Heart left ventricle (tissue), 16 donors: ENCODE results near the gene SLC6A17. TPM values are rescaled to one million over a fixed set of nuclear protein-coding genes. Genes with fewer than 3 reads are reported as not detected.

Source experiments
- ATAC-seq, 4 donors: fragments of 200-7000 bp; cut with Tn5 transposase; one replicate each; pipeline ENCODE4 v1.9.1; 2020 to 2022; ENCODE audit warnings: moderate library complexity in 4 of 4, mild to moderate bottlenecking in 3 of 4, moderate number of reproducible peaks in 1 of 4
- DNase-seq, 5 donors: peaks; one replicate each; pipeline ENCODE4 v3.0.0-alpha.2; 2020
- H3K27ac ChIP-seq, 12 donors: fragments of 200-600 bp; sonication (generic) in 4 of 12; one replicate each; pipeline versions ENCODE4 v1.5.0 to v1.8.0; 2016 to 2022; ENCODE audit warnings: mild to moderate bottlenecking in 2 of 12
- H3K27me3 ChIP-seq, 9 donors: fragments of 200-600 bp; sonication (generic) in 2 of 9; one replicate each; pipeline versions ENCODE4 v1.5.1 to v1.8.0; 2016 to 2022; ENCODE audit warnings: mild to moderate bottlenecking in 3 of 9
- H3K36me3 ChIP-seq, 9 donors: fragments of 200-600 bp; sonication (generic) in 2 of 9; one replicate each; pipeline versions ENCODE4 v1.5.0 to v1.8.0; 2018 to 2022; ENCODE audit warnings: mild to moderate bottlenecking in 2 of 9
- H3K4me1 ChIP-seq, 12 donors: fragments of 200-600 bp; sonication (generic) in 4 of 12; one replicate each; pipeline versions ENCODE4 v1.5.0 to v1.8.0; 2016 to 2022; ENCODE audit warnings: mild to moderate bottlenecking in 3 of 12
- H3K4me3 ChIP-seq, 12 donors: fragments of 200-600 bp; sonication (generic) in 4 of 12; one replicate each; pipeline versions ENCODE4 v1.5.0 to v1.8.0; 2017 to 2022; ENCODE audit warnings: mild to moderate bottlenecking in 9 of 12, moderate library complexity in 4 of 12
- H3K9me3 ChIP-seq, 12 donors: fragments of 200-600 bp; sonication (generic) in 4 of 12; one replicate each; pipeline versions ENCODE4 v1.5.0 to v1.8.0; 2016 to 2022; ENCODE audit warnings: mild to moderate bottlenecking in 1 of 12
- POLR2A ChIP-seq, 2 donors: fragments of 450-650 bp; IDR thresholded peaks; one replicate each; pipeline ENCODE4 v1.6.1; 2017; ENCODE audit warnings: antibody characterized with exemption in 2 of 2, mild to moderate bottlenecking in 2 of 2, moderate library complexity in 2 of 2
- WGBS, 4 donors: extraction: QIAGEN DNeasy Blood & Tissue Kit in 2 of 4; methylation state at CpG; one replicate each; pipeline versions ENCODE4 v1.1.5 to v1.1.7; 2013 to 2018; 5-methylcytosine and 5-hydroxymethylcytosine counted together
- intact Hi-C, 10 donors: fragments of 100-400 bp; cut with DNase I; formaldehyde crosslinking; loops; one replicate each; pipeline versions ENCODE4 v1.11.1 to v1.14.2; 2022
- polyA plus RNA-seq, 2 donors: library from polyadenylated mRNA; stranded (reverse); fragments of 200-250 nt; gene quantifications; one replicate each; pipeline ENCODE4 v1.2.3, GENCODE V29; 2013
- total RNA-seq, 9 donors: library from RNA; depleted of rRNA in 2 of 9; stranded (reverse); fragments of >200 nt in 2 of 9; fragmentation: NEBNext Ultra II Directional in 3 of 9; extraction: Animal tissue kit (Norgen Biotek cat#: 25700) in 3 of 9; gene quantifications; one replicate each; pipeline versions ENCODE4 v1.1.0 to v1.2.4, GENCODE V29; 2016 to 2023
- TF ChIP-seq, protein P1 (sequence below), 12 donors: fragments of 200-600 bp; sonication (generic) in 4 of 12; IDR thresholded peaks; one replicate each; pipeline versions ENCODE4 v1.5.0 to v1.8.0; 2018 to 2022; ENCODE audit warnings: antibody characterized with exemption in 12 of 12, mild to moderate bottlenecking in 5 of 12
- donor health status: ischemic (EF 13 %, LVEDD 7.1; RV severe dilation, severe dysfunction).
- donor health status: healthy with polysubstance abuse.
- donor health status: DM: no; HTN: yes; CAD: no.
- donor health status: DM: no; HTN: no; CAD: no.
- donor health status: ischemic (EF 25% LVEDD 6.9; RV normal size, moderate dysfunction).
- donor health status: ischemic (EF 25% LVEDD 5.7; RV mildly dilated, moderate dysfunction).
- donor health status: healthy.
- donor health status: DM: yes; HTN: yes; CAD: no.
- donor health status: ischemic (EF 35%, LVEDD 5.7; RV mildly dilated, moderate dysfunction).
- donor health status: nonischemic (EF 11% LVEDD 7.7; RV severe dilation, severe dysfunction).
- donor health status: DM: yes; HTN: yes; CAD: no.
- donor health status: PGD.
- donor health status: ischemic (EF 29% LVEDD 5.4; RV normal size, mild dysfunction).
- donor health status: nonischemic (EF 23%, LVEDD 6.1; RV moderate dilation, normal function).

The SLC6A17 gene
- total and polyA plus RNA-seq, 11 donors, result 0.07 to 0.50 (median 0.24) TPM; not detected in 3

GRCh38 chr1:110218137-110218536 lies 67.8 kb downstream of the SLC6A17 start:
- peaks cover 0 to 18% (median 0%) of the 10 kb centered on the region in 9 donors for H3K36me3 ChIP-seq
- H3K27ac ChIP-seq, result no peak overlapping the region
- no peaks in the 10 kb centered on the region for H3K27me3 ChIP-seq
- ATAC-seq, result no peak
- intact Hi-C loops, result loop anchor here in 2 of 10 donors (10.0 kb wide), 1 partner anchor 47 kb away; no protein-coding TSS in a partner anchor
- WGBS, 4 donors, result 92 to 94% (median 94%) methylated on average over 5 of the region's 5 CpGs
- no peak overlapping the region for H3K4me3 ChIP-seq
- H3K4me1 ChIP-seq, result peaks cover 0 to 25% (median 7%) of the 10 kb centered on the region in 12 donors
- no peaks in the 10 kb centered on the region for H3K9me3 ChIP-seq
- no peak for TF ChIP-seq POLR2A (IDR thresholded peaks at IDR 0.05)
- TF ChIP-seq, protein P1, sequence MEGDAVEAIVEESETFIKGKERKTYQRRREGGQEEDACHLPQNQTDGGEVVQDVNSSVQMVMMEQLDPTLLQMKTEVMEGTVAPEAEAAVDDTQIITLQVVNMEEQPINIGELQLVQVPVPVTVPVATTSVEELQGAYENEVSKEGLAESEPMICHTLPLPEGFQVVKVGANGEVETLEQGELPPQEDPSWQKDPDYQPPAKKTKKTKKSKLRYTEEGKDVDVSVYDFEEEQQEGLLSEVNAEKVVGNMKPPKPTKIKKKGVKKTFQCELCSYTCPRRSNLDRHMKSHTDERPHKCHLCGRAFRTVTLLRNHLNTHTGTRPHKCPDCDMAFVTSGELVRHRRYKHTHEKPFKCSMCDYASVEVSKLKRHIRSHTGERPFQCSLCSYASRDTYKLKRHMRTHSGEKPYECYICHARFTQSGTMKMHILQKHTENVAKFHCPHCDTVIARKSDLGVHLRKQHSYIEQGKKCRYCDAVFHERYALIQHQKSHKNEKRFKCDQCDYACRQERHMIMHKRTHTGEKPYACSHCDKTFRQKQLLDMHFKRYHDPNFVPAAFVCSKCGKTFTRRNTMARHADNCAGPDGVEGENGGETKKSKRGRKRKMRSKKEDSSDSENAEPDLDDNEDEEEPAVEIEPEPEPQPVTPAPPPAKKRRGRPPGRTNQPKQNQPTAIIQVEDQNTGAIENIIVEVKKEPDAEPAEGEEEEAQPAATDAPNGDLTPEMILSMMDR (IDR thresholded peaks at IDR 0.05), result no peak
- no peak for DNase-seq

DNA sequence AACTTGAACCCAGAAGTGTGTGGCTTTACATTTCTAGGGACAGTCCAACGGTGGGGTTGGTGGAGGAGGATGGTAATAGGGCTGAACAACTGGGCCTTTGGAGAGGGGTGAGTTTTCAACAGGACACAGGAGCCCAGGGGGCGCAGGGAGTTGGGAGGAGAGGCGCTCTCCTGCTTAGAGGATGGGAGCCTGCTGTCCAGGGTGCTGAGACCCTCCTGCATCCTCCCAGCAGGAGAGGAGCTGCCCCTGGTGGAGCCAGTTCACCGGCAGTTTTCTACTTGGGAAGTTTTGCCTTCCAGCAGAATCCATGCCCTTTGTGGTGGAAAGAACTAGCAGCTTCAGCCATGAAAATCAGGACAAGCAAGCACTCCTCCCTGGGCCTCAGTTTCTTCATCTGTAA lies 68.4 kb downstream of the SLC6A17 start:
- WGBS, 4 donors, result 78 to 91% (median 80%) methylated on average over 4 of the region's 4 CpGs
- no peak overlapping the region for H3K27ac ChIP-seq
- H3K36me3 ChIP-seq, result peaks cover 0 to 24% (median 4%) of the 10 kb centered on the region in 9 donors
- TF ChIP-seq, protein P1 (IDR thresholded peaks at IDR 0.05), result no peak
- no peak for TF ChIP-seq POLR2A (IDR thresholded peaks at IDR 0.05)
- H3K4me1 ChIP-seq, result peaks cover 0 to 19% (median 4%) of the 10 kb centered on the region in 12 donors
- intact Hi-C loops, result loop anchor here in 2 of 10 donors (10.0 kb wide), 1 partner anchor 46 kb away; no protein-coding TSS in a partner anchor
- H3K27me3 ChIP-seq, result no peaks in the 10 kb centered on the region
- no peak for DNase-seq
- ATAC-seq, result no peak
- no peak overlapping the region for H3K4me3 ChIP-seq
- no peaks in the 10 kb centered on the region for H3K9me3 ChIP-seq

DNA sequence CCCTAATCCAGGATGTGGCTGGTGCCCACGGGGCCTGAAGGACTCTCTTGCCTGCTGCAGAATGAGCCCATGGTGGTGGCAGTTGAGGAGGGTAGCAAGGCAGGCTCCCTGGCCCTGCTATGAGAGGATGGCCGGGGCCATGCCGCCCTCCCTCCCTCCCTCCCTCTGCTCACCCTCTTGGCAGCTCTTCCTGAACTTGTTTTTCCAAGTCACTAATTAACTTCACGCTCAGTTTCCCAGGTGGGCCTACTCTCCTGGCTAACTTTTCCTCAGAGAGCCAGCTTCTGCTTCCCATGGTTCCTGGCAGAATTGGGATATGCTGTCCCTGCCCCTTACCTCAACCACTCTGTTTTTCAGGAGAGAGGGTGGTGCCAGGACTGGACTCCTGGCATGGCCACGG lies 70.0 kb downstream of the SLC6A17 start:
- Histone ChIP-seq H3K4me1 (peaks cover 0 to 5% (median under 1%) of the 10 kb centered on the region in 12 donors), H3K36me3 (peaks cover 0 to 28% (median 7%) of the 10 kb centered on the region in 9 donors), H3K4me3 (no peak overlapping the region), H3K27ac (no peak overlapping the region), H3K9me3 (no peaks in the 10 kb centered on the region), H3K27me3 (no peaks in the 10 kb centered on the region)
- intact Hi-C loops, result no loop called here
- no peak for DNase-seq
- TF ChIP-seq, protein P1 (IDR thresholded peaks at IDR 0.05), result no peak
- TF ChIP-seq POLR2A (IDR thresholded peaks at IDR 0.05), result no peak
- 85 to 92% (median 87%) methylated on average over 5 of the region's 5 CpGs for WGBS, 4 donors
- ATAC-seq, result no peak

GRCh38 chr1:110221119-110221518 lies 70.8 kb downstream of the SLC6A17 start:
- TF ChIP-seq, protein P1 (IDR thresholded peaks at IDR 0.05), result no peak
- TF ChIP-seq POLR2A (IDR thresholded peaks at IDR 0.05), result no peak
- no peak overlapping the region for H3K4me3 ChIP-seq
- no peak for DNase-seq
- no peaks in the 10 kb centered on the region for H3K27me3 ChIP-seq
- no peak overlapping the region for H3K27ac ChIP-seq
- WGBS, 4 donors, result 93 to 94% (median 93%) methylated on average over 4 of the region's 4 CpGs
- H3K9me3 ChIP-seq, result no peaks in the 10 kb centered on the region
- H3K36me3 ChIP-seq, result peaks cover 0 to 28% (median 9%) of the 10 kb centered on the region in 9 donors
- ATAC-seq, result no peak
- intact Hi-C loops, result no loop called here
- H3K4me1 ChIP-seq, result no peaks in the 10 kb centered on the region
